Fibroblast of the aortic adventitia (primary cell): ENCODE results near the gene TOMM22. TPM values are rescaled to one million over a fixed set of nuclear protein-coding genes. Genes with fewer than 3 reads are reported as not detected.

Experiments
- DNase-seq: peaks from one replicate; pipeline ENCODE4 v3.0.0-alpha.2; 2010; ENCODE audit warnings: low read depth
- H3K4me3 ChIP-seq: 2 replicates; pipeline ENCODE4 v1.5.1; 2011; ENCODE audit warnings: low read depth, mild to moderate bottlenecking, control low read depth, low read length, moderate library complexity
- CTCF ChIP-seq: IDR thresholded peaks from 2 replicates; pipeline ENCODE4 v1.5.1; 2011; ENCODE audit warnings: mild to moderate bottlenecking, low read length, control low read depth, inconsistent platforms; ENCODE audit not compliant: insufficient read depth
- total RNA-seq: library from RNA; depleted of rRNA; stranded (reverse); fragments of >200 nt; gene quantifications from 2 replicates; pipeline ENCODE4 v1.2.3, GENCODE V29; 2012; ENCODE audit warnings: low replicate concordance

Gene TOMM22
- total RNA-seq, 1 donor, result 70.4 TPM

- no peak for TF ChIP-seq CTCF
These were observed 19.3 kb downstream of the TOMM22 start, which contains the start of gene JOSD1 for GRCh38 chr22:38700789-38701628. Gene JOSD1, minus strand, starts transcription at chr22:38700943. Its CDS starts 956 bp downstream, at chr22:38699987.

GRCh38 chr22:38704654-38705234 is 23.0 kb downstream of the TOMM22 start:
- no peak for TF ChIP-seq CTCF
- peak; percentile 30 for DNase-seq
- H3K4me3 ChIP-seq, result peak overlapping the region; percentile 60

More at GRCh38 chr22:38700789-38701628, 19.3 kb downstream of the TOMM22 start, which contains the start of gene JOSD1:
- peak; percentile 94 for DNase-seq
- H3K4me3 ChIP-seq, result peak within 1 kb of the TSS; percentile 87

- DNase-seq, result peak; percentile 100
- TF ChIP-seq CTCF, result peak; percentile 19
- H3K4me3 ChIP-seq, result peak within 1 kb of the TSS; percentile 83
These were observed 23.7 kb downstream of the TOMM22 start, which contains the start of gene GTPBP1 for GRCh38 chr22:38705235-38706100. Gene GTPBP1, plus strand, starts transcription at chr22:38705944. Its CDS starts 12 bp downstream, at chr22:38705956.

GRCh38 chr22:38706101-38706900 is 24.5 kb downstream of the TOMM22 start:
- no peak for TF ChIP-seq CTCF
- peak overlapping the region; percentile 83 for H3K4me3 ChIP-seq
- DNase-seq, result peak; percentile 36

GRCh38 chr22:38706901-38707195 is 25.1 kb downstream of the TOMM22 start:
- no peak for TF ChIP-seq CTCF
- DNase-seq, result peak; percentile 33
- peak overlapping the region; percentile 83 for H3K4me3 ChIP-seq

- H3K4me3 ChIP-seq, result peak overlapping the region; percentile 83
- no peak for TF ChIP-seq CTCF
- DNase-seq, result peak; percentile 40
These were observed 25.6 kb downstream of the TOMM22 start for GRCh38 chr22:38707346-38707745.
